ENCODE measurements around the gene NSRP1. TPM values are rescaled to one million over a fixed set of nuclear protein-coding genes. Genes with fewer than 3 reads are reported as not detected.
A peak's percentile ranks its signal among the peaks of the same experiment; 100 is the strongest.

NSRP1 gene
- total RNA-seq (10 to 100 TPM; 22.2 to 39.1 (median 26.5) TPM), polyA plus RNA-seq (10 to 100 TPM; 19.5 to 47.5 TPM)
- long read RNA-seq, donor 1, transcript NSRP1-201 (7 exons, 2,541 nt): major isoform, 14 of 30 reads
- long read RNA-seq, donor 1, partial matches to known transcripts: 15 of 30 reads
- long read RNA-seq, donor 1, other reads (novel, unspliced or antisense): 0 of 30 reads
- long read RNA-seq, donor 2, transcript NSRP1-201 (7 exons, 2,541 nt): major isoform, 26 of 50 reads
- long read RNA-seq, donor 2, partial matches to known transcripts: 17 of 50 reads
- long read RNA-seq, donor 2, other reads (novel, unspliced or antisense): 5 of 50 reads
- long read RNA-seq, donor 3, transcript NSRP1-201 (7 exons, 2,541 nt): major isoform, 5 of 27 reads
- long read RNA-seq, donor 3, partial matches to known transcripts: 5 of 27 reads
- long read RNA-seq, donor 3, other reads (novel, unspliced or antisense): 14 of 27 reads

- Histone ChIP-seq H3K9me3 (no peaks in the 10 kb centered on the region), H3K27me3 (no peaks in the 10 kb centered on the region), H3K27ac (peak within 1 kb of the TSS; percentile 88 to 98 (median 94)), H3K36me3 (peaks cover 0 to 34% (median 0%) of the 10 kb centered on the region in 9 donors), H3K4me3 (peak within 1 kb of the TSS; percentile 60 to 85 (median 71)), H3K4me1 (peaks cover 3 to 48% (median 29%) of the 10 kb centered on the region in 9 donors)
- WGBS, 2 donors: 0% methylated on average over 47 of the region's 47 CpGs
- no peak for TF ChIP-seq CTCF (IDR thresholded peaks at IDR 0.05)
- peak; percentile 96 for DNase-seq
- ATAC-seq: peak; percentile 96 to 100 (median 99)
- intact Hi-C loops (cut with DNase I): loop anchor here in 2 of 10 donors (5.0 kb wide), 2 partner anchors 220 to 225 kb away; no protein-coding TSS in a partner anchor
Measured at GRCh38 chr17:30116661-30117551, at the start of gene NSRP1. NSRP1 (plus strand) TSS chr17:30116816; CDS start chr17:30116844, 28 bp downstream.

- WGBS, 2 donors: 95 to 97% methylated on average over 16 of the region's 16 CpGs
- H3K36me3 ChIP-seq: no peaks in the 10 kb centered on the region
- no peaks in the 10 kb centered on the region for H3K4me1 ChIP-seq
- H3K4me3 ChIP-seq: no peak overlapping the region
- H3K9me3 ChIP-seq: peaks cover 0 to 46% (median 24%) of the 10 kb centered on the region in 11 donors
- H3K27me3 ChIP-seq: no peaks in the 10 kb centered on the region
- DNase-seq (no peak), ATAC-seq (no peak)
- no peak for TF ChIP-seq CTCF (IDR thresholded peaks at IDR 0.05)
- no peak overlapping the region for H3K27ac ChIP-seq
- intact Hi-C loops (cut with DNase I): no loop called here
Measured at GRCh38 chr17:30068465-30068864, 48.2 kb upstream of the NSRP1 start.

GRCh38 chr17:30074254-30074653 lies 42.4 kb upstream of the NSRP1 start:
- H3K4me1 ChIP-seq: no peaks in the 10 kb centered on the region
- intact Hi-C loops (cut with DNase I): no loop called here
- 83 to 87% methylated on average over 2 of the region's 2 CpGs for WGBS, 2 donors
- no peak for TF ChIP-seq CTCF (IDR thresholded peaks at IDR 0.05)
- DNase-seq: no peak
- H3K9me3 ChIP-seq: peaks cover 0 to 7% (median 0%) of the 10 kb centered on the region in 11 donors
- H3K36me3 ChIP-seq: no peaks in the 10 kb centered on the region
- no peak for ATAC-seq
- no peak overlapping the region for H3K27ac ChIP-seq
- H3K4me3 ChIP-seq: no peak overlapping the region
- peaks cover 0 to 4% (median 0%) of the 10 kb centered on the region in 7 donors for H3K27me3 ChIP-seq

- WGBS, 2 donors: 92 to 93% methylated on average over 2 of the region's 2 CpGs
- ATAC-seq: no peak
- no peak for TF ChIP-seq CTCF (IDR thresholded peaks at IDR 0.05)
- no peak overlapping the region for H3K27ac ChIP-seq
- no peaks in the 10 kb centered on the region for H3K4me1 ChIP-seq
- H3K9me3 ChIP-seq: peaks cover 0 to 7% (median 0%) of the 10 kb centered on the region in 11 donors
- no peak overlapping the region for H3K4me3 ChIP-seq
- H3K36me3 ChIP-seq: no peaks in the 10 kb centered on the region
- H3K27me3 ChIP-seq: peaks cover 0 to 4% (median 0%) of the 10 kb centered on the region in 7 donors
- DNase-seq: no peak
- intact Hi-C loops (cut with DNase I): no loop called here
Measured at GRCh38 chr17:30074730-30075129, 41.9 kb upstream of the NSRP1 start.

Data from heart right ventricle (tissue), 16 donors.